A549 (cell line): ENCODE results near the gene COL1A1.

Experiments used
- CBX2 ChIP-seq: fragments of 200-600 bp; sonication (generic); IDR thresholded peaks from 2 replicates; pipeline ENCODE4 v1.6.1; 2016; ENCODE audit warnings: low read depth, mild to moderate bottlenecking, borderline replicate concordance
- CHD2 ChIP-seq: fragments of 150-350 bp; IDR thresholded peaks from 2 replicates; pipeline ENCODE4 v1.6.1; 2014; ENCODE audit warnings: low read length; ENCODE audit not compliant: partially characterized antibody
- EP300 ChIP-seq, 2 experiments: fragments of >200 bp; sonication (Bioruptor Twin); formaldehyde crosslinking; IDR thresholded peaks; 2 replicates in 1 of 2; 3 replicates in 1 of 2; pipeline ENCODE4 v1.6.1; 2016 to 2017
- GATA3 ChIP-seq: IDR thresholded peaks from 2 replicates; pipeline ENCODE4 v1.6.1; 2012; ENCODE audit warnings: borderline replicate concordance
- HOXA7 ChIP-seq: fragments of 250-450 bp; sonication (Bioruptor Pico); IDR thresholded peaks from 2 replicates; pipeline ENCODE4 v1.5.0; 2020; ENCODE audit warnings: mild to moderate bottlenecking, moderate library complexity
- MAFK ChIP-seq: fragments of 450-650 bp; IDR thresholded peaks from 2 replicates; pipeline ENCODE4 v1.6.1; 2014; ENCODE audit not compliant: partially characterized antibody
- PHF8 ChIP-seq: fragments of 200-600 bp; sonication (generic); IDR thresholded peaks from 2 replicates; pipeline ENCODE4 v1.6.1; 2016; ENCODE audit warnings: low read depth, mild to moderate bottlenecking, antibody characterized with exemption, moderate library complexity, borderline replicate concordance
- POLR2A ChIP-seq: IDR thresholded peaks from 2 replicates; pipeline ENCODE4 v1.6.1; 2012; ENCODE audit warnings: mild to moderate bottlenecking, low read length
- POLR2AphosphoS2 ChIP-seq: conservative IDR thresholded peaks from 2 replicates; pipeline ENCODE4 v1.6.1; 2012; ENCODE audit warnings: low read length, improper control_type of control experiment, inconsistent platforms
- RAD21 ChIP-seq, 2 experiments: fragments of >200 bp in 1 of 2; sonication (Bioruptor Twin) in 1 of 2; formaldehyde crosslinking in 1 of 2; IDR thresholded peaks in 1 of 2; conservative IDR thresholded peaks in 1 of 2; 2 replicates in 1 of 2; 3 replicates in 1 of 2; pipeline ENCODE4 v1.6.1; 2012 to 2018; ENCODE audit warnings: inconsistent platforms in 1 of 2
- RARB ChIP-seq: fragments of 250-450 bp; sonication (Bioruptor Pico); IDR thresholded peaks from 2 replicates; pipeline ENCODE4 v1.8.0; 2021; ENCODE audit warnings: mild to moderate bottlenecking, moderate library complexity
- TF ChIP-seq, protein P1 (sequence below): fragments of >200 bp; sonication (Bioruptor Twin); formaldehyde crosslinking; IDR thresholded peaks from 3 replicates; pipeline ENCODE4 v1.5.1; 2016

DNA sequence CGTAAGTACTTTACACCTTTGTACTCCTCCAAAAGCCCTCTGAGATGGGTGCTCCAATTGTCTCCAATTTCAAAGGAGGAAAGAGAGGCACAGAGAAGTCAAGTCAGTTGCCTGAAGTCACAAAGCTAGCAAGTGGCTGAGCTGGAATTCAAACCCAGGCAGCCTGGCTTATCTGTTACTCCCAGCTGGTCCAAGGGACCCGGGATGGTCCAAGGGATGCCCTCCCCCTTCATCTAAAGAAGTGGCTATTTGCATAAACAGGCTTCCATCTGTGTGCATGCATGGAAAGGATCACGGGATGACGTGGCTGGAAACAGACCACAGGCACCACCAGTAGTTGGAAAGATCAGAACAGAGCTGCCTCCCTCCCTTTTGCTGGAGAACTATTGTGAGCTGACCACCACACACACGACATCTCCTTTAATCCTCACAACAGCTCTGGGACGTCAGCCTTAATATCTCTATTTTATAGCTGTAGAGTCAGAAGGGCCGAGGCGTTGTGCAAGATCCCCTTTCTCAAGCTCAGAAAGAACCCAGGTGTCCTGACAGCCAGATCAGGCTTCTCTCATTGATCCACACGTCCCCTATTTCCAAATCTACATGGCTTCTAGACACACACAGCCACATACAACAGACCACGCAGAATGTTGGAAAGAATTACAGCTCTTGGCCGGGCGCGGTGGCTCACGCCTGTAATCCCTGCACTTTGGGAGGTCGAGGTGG, 10.9 kb upstream of the COL1A1 start:
- TF ChIP-seq PHF8, result no peak
- TF ChIP-seq CHD2, result no peak
- TF ChIP-seq POLR2AphosphoS2, result no peak
- TF ChIP-seq, protein P1, sequence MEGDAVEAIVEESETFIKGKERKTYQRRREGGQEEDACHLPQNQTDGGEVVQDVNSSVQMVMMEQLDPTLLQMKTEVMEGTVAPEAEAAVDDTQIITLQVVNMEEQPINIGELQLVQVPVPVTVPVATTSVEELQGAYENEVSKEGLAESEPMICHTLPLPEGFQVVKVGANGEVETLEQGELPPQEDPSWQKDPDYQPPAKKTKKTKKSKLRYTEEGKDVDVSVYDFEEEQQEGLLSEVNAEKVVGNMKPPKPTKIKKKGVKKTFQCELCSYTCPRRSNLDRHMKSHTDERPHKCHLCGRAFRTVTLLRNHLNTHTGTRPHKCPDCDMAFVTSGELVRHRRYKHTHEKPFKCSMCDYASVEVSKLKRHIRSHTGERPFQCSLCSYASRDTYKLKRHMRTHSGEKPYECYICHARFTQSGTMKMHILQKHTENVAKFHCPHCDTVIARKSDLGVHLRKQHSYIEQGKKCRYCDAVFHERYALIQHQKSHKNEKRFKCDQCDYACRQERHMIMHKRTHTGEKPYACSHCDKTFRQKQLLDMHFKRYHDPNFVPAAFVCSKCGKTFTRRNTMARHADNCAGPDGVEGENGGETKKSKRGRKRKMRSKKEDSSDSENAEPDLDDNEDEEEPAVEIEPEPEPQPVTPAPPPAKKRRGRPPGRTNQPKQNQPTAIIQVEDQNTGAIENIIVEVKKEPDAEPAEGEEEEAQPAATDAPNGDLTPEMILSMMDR, result no peak
- no peak for TF ChIP-seq POLR2A
- no peak for TF ChIP-seq MAFK
- no peak for TF ChIP-seq RAD21 (conservative IDR thresholded peaks at IDR 0.05 in 1 of 2, IDR thresholded peaks at IDR 0.05 in 1 of 2)
- no peak for TF ChIP-seq GATA3
- no peak for TF ChIP-seq HOXA7 (CRISPR knock-in tag)
- TF ChIP-seq EP300 (IDR thresholded peaks at IDR 0.05), result no peak
- no peak for TF ChIP-seq RARB (CRISPR knock-in tag)
- no peak for TF ChIP-seq CBX2
